Fibroblast of skin of abdomen (primary cell): ENCODE results near the gene LYZL4.

Source experiments
- DNase-seq: peaks from one replicate; pipeline ENCODE4 v3.0.0-alpha.2; 2013

Gene LYZL4

DNA sequence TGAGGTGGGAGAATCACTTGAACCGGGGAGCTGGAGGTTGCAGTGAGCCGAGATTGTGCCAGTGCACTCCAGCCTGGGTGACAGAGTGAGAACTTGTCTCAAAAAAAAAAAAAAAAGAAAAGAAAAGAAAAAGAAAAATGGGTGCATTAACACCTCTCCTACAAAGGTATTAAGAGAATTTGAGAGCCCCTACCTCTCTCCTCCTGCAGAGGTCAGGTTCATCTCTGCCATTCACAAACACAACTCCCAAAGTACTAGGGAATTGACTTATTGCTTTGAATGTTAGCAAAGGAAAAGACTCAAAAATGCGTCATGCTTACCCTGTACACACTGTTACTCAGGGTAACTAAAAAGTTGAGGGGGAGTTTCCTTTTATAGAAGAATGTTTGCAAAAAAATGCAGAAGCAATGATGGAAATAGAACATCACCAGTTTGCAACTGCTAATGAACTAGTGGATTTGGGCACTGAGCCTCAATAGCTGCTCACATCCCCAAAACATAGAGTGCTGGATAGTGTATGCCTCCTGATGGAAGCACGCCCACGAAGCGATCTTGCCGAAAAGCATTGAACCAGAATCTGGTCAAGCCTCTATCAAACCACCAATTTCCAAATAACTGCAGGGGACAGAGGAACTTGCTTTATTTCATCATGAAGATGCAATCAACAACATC is 15.5 kb upstream of the LYZL4 start:
- no peak for DNase-seq

DNA sequence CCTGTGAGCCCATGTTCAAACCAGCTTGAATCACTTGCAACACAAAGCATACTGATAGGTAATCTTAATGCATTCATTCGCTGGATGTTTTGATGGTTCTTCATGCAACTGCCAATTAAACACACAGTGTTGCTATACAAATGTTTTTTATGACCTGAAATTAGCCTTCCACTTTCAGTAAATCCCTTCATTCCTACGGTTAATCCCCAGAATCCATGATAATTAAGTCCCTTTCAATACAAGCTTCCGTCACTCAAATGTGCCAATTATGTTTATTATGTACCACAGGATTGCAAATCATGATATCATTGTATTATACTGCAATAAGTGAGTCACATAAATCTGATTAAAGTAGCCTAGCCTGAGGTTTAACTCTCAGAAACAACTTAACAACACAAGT is 14.5 kb upstream of the LYZL4 start:
- DNase-seq, result no peak

DNA sequence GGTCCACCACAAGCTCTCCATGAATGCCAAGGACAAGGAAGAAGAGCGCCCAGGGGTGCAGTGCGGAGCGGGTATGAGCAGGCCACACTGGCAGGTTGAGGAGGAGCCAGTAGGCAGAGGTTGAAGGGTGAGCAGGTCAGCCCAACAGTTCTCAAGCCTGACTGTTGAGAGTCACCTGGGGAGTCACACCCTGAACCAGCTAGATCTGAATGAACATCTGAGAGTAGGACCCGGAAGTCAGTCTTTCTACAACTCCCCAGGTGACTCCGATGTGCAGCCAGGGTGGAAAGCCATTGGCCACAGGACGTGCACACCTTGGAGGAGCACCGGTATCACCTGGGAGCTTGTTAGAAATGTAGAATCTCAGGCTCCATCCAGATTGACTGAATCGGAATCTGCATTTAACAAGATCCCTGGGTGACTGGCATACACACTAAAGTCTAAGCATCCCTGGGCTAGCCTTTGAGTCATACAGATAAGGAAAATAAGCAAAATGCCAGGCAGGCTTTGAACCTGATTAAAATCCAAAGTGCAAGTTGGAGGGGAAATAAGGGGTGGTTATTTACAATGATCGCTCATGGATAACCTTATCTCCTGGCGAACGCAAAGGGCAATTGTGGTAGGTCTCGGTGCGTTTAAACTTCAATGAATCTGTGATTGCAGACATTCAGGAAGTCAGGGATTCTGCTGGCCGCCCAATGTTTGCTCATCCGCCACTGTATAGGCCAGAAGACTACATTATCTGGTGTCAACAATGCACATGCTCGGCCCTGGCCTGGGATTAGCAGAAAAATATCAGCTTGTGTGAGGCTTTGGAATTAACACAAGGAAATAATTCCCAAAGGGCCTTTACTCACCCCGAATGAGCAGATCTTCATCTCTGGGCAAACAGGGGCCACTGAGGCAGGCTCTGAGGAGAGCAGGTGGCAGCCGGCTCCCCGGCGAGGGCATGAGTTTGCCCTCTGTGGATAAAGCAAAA is 11.7 kb upstream of the LYZL4 start:
- DNase-seq, result no peak

DNA sequence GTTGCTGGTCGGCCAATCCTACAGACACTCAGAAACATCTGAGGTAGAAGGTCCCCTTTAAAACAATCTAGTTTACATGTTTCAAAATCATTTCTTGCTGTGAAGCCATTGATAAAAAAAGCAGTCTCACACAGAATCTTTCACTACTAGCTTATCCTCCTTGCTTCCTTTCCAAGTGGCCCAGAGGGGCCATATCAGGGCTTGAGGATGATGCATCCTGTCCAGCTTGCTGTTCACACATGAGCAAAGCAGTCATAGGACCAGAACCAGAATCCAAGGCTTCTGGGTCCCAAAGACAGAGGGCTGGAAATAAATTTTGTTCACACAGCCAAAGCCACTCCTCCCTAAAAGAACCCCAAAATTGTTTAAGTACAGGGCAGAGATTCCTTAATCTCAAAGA is 9.2 kb upstream of the LYZL4 start:
- DNase-seq, result no peak

DNA sequence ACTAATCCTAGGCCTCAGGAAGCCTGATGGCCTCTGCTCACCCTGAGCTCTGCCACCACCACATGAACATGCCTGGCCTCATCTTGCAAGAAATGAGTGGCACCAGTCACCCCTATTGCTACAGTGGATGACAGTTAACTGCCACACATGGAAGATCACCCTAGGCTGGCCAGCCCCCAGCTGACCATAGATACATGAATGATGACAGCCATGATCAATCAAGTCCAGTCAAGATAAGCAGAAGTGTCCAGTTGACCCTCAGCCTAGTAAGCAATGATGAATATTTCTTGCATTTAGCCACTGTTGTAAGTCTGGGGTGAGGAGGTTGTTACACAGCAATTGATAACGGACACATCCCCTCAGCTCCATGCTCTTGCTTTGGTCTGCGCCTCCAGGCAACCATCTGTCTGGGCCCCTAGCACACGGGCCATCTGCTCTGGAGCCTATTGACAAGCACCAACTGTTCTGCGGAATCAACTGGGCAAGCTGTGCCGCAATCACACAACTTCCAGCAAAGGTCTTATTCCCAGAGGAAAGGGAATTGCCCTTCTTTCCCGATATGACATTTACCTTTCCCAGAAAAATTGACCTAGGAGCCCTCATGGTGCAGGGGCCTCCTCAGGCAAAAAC is 2.2 kb upstream of the LYZL4 start:
- no peak for DNase-seq

DNA sequence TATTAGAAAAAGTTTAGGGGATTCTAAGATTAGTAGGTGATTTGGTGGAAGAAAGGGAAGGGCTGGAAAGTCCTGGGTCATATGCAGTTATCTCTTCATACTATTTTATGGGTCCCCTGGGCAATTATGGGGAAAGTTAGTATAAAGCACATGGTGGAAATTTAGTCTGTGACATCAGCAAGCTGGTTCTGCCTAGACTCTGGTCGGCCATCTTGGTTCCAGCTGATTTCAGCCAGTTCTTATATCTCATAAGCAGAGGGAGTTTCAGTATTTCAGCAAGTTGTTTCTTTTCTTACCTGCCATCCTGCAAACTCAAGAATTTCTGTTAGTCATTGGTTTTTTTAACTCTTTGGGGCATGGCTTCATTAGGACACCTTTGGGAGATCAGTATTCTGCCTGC is 1.0 kb upstream of the LYZL4 start:
- no peak for DNase-seq

DNA sequence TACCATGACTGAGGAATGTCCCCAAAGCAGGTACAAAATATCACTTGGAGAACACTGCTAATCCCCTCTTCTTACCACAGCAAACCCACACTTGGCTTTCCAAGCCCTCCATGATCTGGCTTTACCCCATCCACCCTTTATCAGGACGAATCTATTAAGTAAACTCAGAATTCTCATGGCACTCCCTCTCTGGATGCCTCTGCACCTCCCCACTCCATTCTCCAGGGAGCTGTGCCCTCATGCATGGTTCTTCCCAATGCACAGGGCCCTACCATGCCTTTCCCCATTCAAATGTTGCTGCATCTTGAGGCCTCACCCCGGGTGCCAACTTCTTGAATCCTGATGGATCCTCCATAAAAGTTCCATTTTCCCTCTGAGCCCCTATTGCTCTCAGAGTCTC is 2.3 kb downstream of the LYZL4 start:
- DNase-seq, result no peak

DNA sequence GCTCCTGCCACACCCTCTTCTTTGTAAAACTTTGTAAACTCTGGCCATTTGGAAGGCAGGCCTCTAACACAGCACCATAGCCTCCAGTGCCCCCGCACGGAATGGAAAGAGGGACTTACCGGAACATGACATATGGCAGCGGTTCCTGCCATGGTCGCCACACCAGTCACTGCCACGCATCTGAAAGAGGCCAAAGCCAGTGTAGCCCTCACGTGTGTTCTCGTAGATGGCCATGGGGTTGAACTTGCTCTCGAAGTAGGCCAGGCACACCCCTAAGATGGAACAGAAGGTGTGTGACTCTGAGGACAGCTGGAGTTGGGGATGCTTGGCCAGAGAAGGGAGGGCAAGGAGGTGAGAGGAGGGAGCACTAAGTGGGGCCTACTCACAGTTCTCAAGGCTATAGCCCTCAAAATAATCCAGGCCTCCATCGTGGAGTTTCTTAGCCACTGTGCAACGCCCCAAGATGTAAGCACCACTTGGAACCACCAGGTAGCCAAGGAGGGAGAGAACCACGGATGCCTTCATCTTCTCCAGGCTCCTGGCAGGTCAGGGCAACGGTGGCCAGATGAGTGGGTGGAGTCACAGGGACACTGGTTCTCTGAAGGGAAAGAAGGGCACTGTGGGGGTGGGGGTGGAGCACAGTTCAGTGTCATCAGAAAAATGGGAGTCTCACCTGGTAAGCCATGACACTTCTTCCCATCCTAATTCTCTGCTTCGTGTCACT is 3.5 kb downstream of the LYZL4 start:
- DNase-seq, result no peak

DNA sequence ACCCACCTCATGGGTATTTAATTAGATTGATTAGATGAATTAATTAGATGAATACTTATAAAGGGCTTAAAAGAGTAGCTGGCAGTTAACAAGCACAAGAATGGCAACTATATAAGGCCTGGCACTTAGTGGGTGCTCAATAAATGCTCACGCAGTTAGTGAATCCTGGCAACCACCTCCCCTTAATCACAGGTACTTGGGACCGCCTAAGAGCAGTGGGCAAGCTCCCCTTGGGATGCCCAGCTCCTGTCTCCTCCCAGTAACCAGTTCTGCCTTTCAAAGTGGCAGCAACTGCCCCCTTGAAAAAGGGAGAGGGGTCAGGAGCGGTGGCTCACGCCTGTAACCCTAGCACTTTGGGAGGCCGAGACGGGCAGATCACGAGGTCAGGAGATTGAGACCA is 4.6 kb downstream of the LYZL4 start:
- no peak for DNase-seq

DNA sequence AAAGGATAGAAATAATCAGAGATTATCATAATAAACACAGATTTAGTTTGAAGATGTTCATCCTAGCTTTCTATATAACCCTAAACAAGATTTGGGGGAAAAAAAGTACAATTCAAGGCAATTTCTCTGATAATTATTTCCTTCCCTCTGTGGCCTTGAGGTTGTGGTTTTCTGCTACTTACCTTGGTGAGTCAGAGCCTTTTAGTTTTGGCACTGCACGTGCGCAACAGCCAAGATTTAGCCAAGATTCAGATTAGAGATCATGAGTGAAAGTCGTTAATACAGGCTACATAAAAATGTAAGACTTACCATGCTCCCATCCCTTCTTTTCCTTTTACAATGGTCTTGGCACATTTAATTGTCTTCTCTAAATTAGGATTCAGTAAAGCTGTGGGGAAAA is 6.7 kb downstream of the LYZL4 start:
- DNase-seq, result no peak

DNA sequence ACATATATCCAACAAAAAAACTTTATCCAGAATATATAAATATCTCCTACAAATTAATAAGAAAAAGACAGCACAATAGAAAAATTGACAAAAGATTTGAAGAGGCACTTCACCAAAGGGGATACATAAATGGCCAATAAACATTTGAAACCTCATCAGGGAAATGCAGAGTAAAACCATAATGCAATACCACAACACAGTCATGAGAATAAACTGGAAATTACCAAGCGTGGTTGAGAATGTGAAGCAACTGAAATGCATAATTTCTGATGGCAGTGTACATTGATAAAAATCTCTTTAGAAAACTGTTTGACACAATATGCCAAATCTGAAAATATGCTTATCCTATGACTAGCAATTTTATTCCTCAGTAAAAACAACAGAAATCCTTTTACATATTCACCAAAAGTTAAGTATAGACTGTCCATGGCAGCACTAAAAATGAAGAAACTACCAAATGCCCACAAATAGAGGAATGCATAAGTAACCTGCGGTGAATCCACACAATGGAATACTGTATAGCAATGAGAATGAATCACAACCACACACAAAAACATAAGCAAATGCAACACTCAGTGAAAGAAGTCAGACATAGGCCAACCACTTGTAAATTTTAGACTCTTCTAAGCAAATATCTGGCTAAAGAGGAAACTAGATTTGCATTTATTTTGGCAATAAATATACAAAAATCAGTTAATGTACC is 7.9 kb downstream of the LYZL4 start:
- DNase-seq, result no peak

DNA sequence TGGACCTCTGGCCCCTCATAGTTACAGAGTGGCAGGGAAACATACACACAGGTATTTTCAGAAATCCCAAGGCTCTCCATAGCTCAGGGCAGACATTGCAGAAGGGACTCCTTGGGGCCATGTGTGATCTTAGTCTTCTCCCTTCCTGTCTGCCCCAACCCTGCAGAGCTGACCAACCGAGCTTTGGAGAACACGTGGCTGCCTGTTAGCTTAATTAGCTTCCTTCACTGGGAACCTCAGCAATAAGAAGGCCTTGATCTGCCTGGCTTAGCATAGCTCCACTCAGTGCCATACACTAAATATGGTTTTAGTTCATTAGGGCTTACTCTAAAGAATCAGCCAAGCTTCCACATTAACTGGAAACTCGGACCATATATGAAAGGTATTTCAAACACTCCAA is 12.3 kb downstream of the LYZL4 start:
- no peak for DNase-seq

DNA sequence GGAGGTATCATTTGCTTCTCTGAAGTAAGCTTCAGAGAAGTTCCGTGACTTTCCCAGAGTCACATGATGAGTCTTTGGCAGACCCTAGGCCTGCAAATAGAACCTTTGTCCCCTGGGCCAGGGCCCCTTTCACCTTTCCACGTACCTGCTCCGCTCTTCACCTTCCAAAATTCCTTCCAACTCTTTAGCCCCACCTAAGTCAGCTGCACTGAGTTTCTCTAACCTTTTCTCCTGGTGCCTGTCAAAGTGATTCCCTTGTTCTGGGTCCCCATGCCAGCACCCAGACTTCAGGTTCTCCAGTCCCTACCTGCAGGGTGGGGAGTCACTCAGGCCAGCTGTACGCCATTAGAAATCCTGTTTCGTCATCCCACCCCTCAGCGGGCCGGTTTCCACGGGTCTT is 12.8 kb downstream of the LYZL4 start:
- no peak for DNase-seq

DNA sequence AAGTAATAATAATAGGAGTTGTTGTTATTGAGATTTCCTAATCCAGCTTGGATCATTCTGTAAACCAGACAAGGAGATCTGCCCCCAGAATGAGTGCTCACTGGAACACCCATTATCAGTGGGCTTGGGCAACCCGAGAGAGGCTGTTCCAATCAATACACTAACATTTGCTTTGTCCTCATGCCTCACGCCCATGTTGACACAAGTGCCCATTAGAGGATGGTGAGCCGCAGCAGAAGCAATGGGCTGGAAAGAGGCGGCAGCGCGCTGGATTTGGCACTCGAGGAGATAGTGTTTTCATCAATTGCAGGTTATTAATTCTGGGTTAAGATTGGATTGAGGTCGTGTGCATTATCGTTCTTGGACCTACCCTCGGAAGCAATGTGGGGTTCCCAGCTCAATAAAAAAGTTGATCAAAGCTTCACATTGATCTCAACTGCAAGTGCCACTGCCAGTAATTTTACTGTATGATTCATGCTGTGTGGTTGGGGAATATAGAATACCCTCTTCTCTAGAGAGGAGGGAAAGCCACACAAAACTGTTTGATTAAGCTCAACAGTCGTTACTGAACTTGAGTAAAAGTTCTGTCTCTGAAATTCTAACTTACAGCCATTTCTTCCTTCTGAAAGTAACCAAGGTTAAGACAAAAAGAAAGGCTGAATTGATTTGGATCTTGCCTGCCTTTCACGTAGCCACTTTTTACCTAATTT is 15.7 kb downstream of the LYZL4 start:
- DNase-seq, result no peak

DNA sequence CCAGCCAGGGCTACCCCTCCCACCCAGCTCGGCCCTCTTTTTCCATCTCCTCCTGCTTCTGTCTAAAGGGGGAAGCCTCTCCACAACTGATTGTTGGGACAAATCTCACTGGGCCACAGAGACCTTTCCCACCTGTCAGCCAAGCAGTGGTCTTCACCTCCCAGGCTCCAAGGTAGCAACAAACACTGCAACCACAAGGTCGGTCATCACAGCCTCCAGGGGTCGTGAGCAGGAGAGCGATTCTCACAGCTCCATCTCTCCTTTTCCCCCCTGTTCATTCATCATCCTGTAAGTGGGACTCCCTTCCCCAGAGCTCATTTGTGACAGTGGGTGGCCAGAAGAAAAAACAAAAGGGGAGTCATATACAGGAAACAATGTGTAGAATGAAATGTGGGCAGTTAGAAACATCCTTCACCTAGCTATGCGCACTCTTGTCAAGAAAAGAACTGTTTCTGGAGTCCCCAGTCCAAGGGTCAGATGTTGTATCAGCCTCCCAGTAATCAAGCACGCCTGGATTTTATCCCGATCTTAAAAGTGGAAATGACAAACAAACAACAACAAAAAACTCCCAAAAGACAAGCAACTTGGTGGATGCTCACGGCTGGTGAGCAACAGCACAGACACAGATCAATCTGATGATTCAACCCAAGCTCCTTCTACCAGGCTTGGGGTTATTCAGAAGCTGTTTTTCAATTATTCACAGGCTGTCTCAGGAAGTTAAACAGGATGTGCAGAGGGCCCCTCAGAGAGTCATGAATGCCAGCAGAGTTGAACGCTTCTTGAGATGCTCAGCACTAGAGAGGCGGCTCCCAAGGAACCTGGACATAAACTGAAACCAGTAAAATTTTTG is 22.4 kb downstream of the LYZL4 start:
- DNase-seq, result peak; percentile 20

DNA sequence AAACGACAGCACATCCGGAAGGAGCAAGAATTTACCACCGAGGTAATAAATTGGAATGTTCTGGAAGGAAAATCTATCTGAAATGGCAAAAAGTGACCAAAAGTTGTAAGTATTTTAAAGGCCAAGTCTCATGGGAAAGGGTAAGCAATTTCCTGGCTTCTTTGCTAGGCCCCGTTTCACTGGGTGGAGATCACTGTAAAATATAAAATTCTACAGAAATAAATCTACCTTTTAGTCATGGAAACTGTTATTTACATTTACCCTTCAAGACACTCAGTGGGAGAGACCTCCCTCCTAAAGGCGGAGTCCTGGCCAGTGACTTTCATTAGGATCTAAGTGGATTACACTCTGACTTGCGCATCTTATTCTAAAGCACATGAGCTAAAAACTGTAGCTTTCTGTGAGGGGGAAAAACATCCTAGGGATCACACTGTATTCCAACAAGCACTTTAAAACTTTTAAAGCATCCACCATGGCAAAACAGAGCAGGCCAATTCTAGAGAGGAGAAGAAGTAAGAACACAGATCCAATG is 28.8 kb downstream of the LYZL4 start:
- DNase-seq, result no peak

DNA sequence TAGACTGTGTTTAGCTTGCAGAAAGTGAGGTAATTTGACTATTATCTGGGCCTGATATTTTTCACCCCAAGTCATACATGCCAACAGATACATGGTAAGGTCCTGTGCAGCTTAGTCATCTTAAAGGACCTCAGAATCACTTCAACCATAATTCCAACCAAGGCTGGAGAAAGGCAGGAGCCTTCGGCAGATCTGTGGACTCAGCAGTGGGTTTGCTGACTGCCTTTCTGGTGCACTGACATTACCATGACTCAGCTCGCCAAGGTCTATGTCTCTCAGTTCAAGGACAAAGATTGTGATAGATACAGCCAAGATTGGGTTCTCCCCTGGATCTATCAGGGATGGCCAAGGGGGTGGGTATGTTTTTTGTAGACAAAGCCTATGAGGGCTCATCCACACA is 32.7 kb downstream of the LYZL4 start:
- no peak for DNase-seq

DNA sequence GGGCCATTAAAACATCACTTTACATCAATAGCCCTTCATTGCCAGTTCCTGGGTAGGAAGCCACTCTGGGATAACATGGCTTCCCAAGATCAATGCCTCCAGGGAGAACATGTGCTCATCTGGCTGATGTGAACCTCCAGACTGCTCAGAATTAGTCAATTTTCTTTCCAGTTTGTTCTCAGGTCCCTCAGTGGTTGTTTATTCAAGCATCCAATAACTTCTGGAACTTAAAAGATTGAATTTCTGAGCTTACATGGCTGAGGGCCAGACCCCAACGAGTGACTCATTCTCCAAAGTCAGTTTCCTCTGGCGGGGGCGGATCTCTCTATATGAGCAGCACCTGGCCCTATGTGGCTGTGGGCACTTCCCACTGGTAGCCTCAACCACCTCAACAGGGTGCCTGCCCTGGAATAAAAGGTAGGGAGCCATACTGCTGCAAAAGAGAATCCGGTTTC is 34.0 kb downstream of the LYZL4 start:
- peak; percentile 71 for DNase-seq

DNA sequence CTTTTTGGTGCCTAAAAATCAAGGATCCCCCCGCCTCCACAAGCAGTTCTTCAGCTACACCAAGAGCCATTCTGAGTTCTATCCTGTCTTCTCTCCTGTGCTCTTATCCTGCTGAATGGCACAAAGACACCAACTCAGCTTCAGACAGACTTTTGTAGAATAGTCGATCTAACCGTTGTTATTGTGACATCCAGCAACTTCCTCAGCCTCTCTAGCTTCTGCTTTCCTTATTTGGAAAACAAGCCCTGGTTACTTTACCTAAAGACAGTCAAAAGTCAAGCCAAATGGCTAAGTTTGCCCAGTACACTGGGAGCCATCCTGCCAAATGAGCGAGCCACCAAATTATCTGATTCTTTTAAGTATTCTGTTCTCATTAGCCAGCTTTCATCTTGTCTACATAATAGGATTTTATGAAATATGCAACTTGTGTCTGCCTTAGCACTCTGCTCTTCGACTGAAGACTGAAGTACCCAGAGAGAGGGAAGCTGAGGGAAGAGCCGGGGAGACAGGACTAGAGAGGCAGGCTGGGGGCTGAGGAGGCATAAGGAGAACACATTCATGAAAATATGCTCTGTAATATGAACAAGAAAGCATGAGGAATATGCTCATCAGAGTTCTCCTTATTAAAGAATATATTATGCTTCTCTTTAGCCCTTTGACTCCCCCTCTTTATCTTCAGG is 35.1 kb downstream of the LYZL4 start:
- no peak for DNase-seq

DNA sequence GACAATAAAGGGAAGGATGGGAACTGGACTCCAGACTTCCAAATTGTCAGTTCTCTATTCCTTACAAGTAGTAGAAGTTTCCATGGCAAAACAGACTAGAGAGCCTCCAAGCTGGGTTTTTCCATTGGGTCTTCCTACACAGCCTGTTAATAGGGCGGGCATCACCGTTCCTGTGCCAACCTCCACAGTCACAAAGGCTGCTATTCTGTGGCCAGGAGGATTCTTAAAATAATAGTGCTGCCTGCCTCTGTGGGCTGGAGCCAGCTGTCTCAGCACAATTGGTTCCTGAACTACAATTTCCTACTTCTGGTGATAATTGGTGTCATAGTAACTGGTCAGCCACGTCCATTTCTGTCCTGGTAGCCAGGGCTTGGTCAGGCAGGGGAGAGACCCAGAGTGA is 38.6 kb downstream of the LYZL4 start:
- DNase-seq, result no peak
